ENCODE measurements around the gene BIRC2. TPM values are rescaled to one million over a fixed set of nuclear protein-coding genes. Genes with fewer than 3 reads are reported as not detected.

Gene BIRC2
- total RNA-seq, 1 donor from 2014 or later, result 44.8 TPM

GRCh38 chr11:102386136-102386734 is 39.2 kb downstream of the BIRC2 start:
- H3K27ac Mint-ChIP-seq (ENCODE audit: unreplicated experiment), result no peak overlapping the region
- H3K4me1 Mint-ChIP-seq (ENCODE audit: low read depth, unreplicated experiment), result no peaks in the 10 kb centered on the region
- TF ChIP-seq CTCF (IDR thresholded peaks at IDR 0.05; ENCODE audit: partially characterized antibody, unreplicated experiment), result no peak
- no peak overlapping the region for H3K4me3 Mint-ChIP-seq (ENCODE audit: unreplicated experiment)
- no peaks in the 10 kb centered on the region for H3K9me3 Mint-ChIP-seq (ENCODE audit: unreplicated experiment)
- no peak for DNase-seq
- no peaks in the 10 kb centered on the region for H3K27me3 Mint-ChIP-seq (ENCODE audit: unreplicated experiment)
- no peaks in the 10 kb centered on the region for H3K36me3 Mint-ChIP-seq (ENCODE audit: unreplicated experiment)

GRCh38 chr11:102387043-102387781 is 40.2 kb downstream of the BIRC2 start:
- TF ChIP-seq CTCF (IDR thresholded peaks at IDR 0.05; ENCODE audit: partially characterized antibody, unreplicated experiment), result no peak
- no peak for DNase-seq
- Mint-ChIP-seq H3K4me1 (ENCODE audit: low read depth, unreplicated experiment) (no peaks in the 10 kb centered on the region), H3K27ac (ENCODE audit: unreplicated experiment) (no peak overlapping the region), H3K27me3 (ENCODE audit: unreplicated experiment) (no peaks in the 10 kb centered on the region), H3K4me3 (ENCODE audit: unreplicated experiment) (no peak overlapping the region), H3K9me3 (ENCODE audit: unreplicated experiment) (no peaks in the 10 kb centered on the region), H3K36me3 (ENCODE audit: unreplicated experiment) (no peaks in the 10 kb centered on the region)

- Mint-ChIP-seq H3K27me3 (ENCODE audit: unreplicated experiment) (no peaks in the 10 kb centered on the region), H3K9me3 (ENCODE audit: unreplicated experiment) (no peaks in the 10 kb centered on the region), H3K4me3 (ENCODE audit: unreplicated experiment) (no peak overlapping the region), H3K27ac (ENCODE audit: unreplicated experiment) (no peak overlapping the region), H3K4me1 (ENCODE audit: low read depth, unreplicated experiment) (no peaks in the 10 kb centered on the region), H3K36me3 (ENCODE audit: unreplicated experiment) (no peaks in the 10 kb centered on the region)
- no peak for DNase-seq
- TF ChIP-seq CTCF (IDR thresholded peaks at IDR 0.05; ENCODE audit: partially characterized antibody, unreplicated experiment), result no peak
Measured at GRCh38 chr11:102389253-102389652, 42.2 kb downstream of the BIRC2 start.

- no peaks in the 10 kb centered on the region for H3K9me3 Mint-ChIP-seq (ENCODE audit: unreplicated experiment)
Measured at GRCh38 chr11:102390667-102391465, 43.9 kb downstream of the BIRC2 start.

More at GRCh38 chr11:102390667-102391465, 43.9 kb downstream of the BIRC2 start:
- Mint-ChIP-seq H3K4me3 (ENCODE audit: unreplicated experiment) (no peak overlapping the region), H3K27ac (ENCODE audit: unreplicated experiment) (peak overlapping the region; percentile 10), H3K4me1 (ENCODE audit: low read depth, unreplicated experiment) (no peaks in the 10 kb centered on the region), H3K36me3 (ENCODE audit: unreplicated experiment) (no peaks in the 10 kb centered on the region), H3K27me3 (ENCODE audit: unreplicated experiment) (no peaks in the 10 kb centered on the region)
- peak; percentile 85 for TF ChIP-seq CTCF (IDR thresholded peaks at IDR 0.05; ENCODE audit: partially characterized antibody, unreplicated experiment)
- peak; percentile 73 for DNase-seq
